ENCODE measurements around the gene DNAJC12.

DNA sequence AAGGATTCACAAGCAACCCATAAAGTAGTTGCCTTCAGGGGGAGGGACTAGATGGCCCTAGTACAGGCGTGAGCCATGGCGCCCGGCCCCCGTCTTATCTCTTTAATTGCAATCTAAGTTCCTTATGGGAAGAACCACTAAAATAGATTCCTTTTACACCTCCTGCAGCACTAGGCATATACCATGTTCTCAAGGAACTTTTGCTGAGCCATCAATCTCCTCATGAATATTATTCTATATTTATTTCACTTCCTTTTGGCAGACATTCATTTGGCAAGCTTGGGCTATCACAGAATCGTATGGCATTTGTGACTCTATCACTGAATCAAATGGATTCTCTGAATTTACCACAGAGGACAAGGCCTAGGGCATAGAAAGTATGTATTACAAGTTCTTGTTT lies 14.8 kb upstream of the DNAJC12 start:
- TF ChIP-seq TAF1 (IDR thresholded peaks at IDR 0.05; ENCODE audit: low read depth) (no peak), TCF12 (IDR thresholded peaks at IDR 0.05; ENCODE audit: low read depth) (no peak)

All from Ishikawa (cell line).